Measurements from ENCODE around the gene CNMD. TPM values are rescaled to one million over a fixed set of nuclear protein-coding genes. Genes with fewer than 3 reads are reported as not detected.
A peak's percentile ranks its signal among the peaks of the same experiment; 100 is the strongest.

The CNMD gene
- total RNA-seq, result 1 to 10 TPM in 1 of 8 experiments, under 1 TPM in 6, not detected in 1; 0.27 to 1.0 (median 0.38) TPM

DNA sequence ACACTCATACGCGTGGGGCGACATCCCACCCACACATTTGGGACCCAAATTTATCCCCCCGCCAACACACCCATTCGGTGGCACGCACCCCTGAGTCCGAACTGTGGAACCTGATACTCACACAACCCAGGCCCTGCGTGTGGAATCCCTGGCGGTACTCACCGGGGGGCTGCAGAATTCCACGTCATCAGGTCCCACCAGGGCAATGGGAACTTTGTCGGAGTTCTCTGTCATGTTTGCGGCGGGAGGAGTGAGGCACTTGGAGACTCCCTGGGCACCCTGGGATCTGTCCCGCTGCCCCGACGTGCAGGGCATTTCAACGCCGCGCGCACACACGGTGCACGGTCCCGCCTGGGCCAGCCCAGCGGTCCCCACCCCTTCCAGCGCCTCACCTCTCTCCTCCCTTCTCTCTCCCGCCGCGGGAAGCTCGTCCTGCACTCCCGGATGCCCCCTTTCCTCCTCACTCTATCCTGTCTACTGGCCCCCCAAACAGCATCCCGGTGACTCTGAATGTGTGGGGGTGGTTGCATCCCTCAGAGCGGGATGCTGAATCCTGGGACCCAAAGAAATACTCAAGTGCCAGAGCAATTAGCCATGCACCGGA is at the start of gene CNMD:
CNMD (minus strand) TSS at position 353 of the 604 bp plus-strand sequence; CDS start at position 234, 119 bp downstream.
- Histone ChIP-seq H3K4me3 (peak within 1 kb of the TSS in 1 of 5 donors; percentile 12), H3K4me1 (replicated peaks in 1 of 2) (peaks cover 11 to 25% of the 10 kb centered on the region in 2 donors), H3K27ac (no peak within 1 kb of the TSS)
- no peak for ATAC-seq (replicated peaks in 6 of 8)
- 4 to 74% (median 10%) methylated on average over 2 to 15 of the region's 34 CpGs; no CpG with 5 or more reads in 5 of the 10 experiments for WGBS, 10 experiments
- in situ Hi-C loops (cut with MboI; ENCODE audit: low pct_unique_long_range_greater_than_20kb in 2 of 9, low sequenced_read_pairs in 9 of 9, unreplicated experiment in 9 of 9), result no loop called here

- ATAC-seq (replicated peaks in 6 of 8), result no peak
- in situ Hi-C loops (cut with MboI; ENCODE audit: low pct_unique_long_range_greater_than_20kb in 2 of 9, low sequenced_read_pairs in 9 of 9, unreplicated experiment in 9 of 9), result no loop called here
- Histone ChIP-seq H3K27ac (no peak overlapping the region), H3K4me1 (replicated peaks in 1 of 2) (peaks cover 0 to 10% of the 10 kb centered on the region in 2 donors), H3K4me3 (no peak overlapping the region)
- WGBS, 10 experiments, result 38 to 96% (median 72%) methylated on average over 1 to 4 of the region's 4 CpGs; no CpG with 5 or more reads in 6 of the 10 experiments
Measured at GRCh38 chr13:52788011-52788410, 48.4 kb upstream of the CNMD start.

DNA sequence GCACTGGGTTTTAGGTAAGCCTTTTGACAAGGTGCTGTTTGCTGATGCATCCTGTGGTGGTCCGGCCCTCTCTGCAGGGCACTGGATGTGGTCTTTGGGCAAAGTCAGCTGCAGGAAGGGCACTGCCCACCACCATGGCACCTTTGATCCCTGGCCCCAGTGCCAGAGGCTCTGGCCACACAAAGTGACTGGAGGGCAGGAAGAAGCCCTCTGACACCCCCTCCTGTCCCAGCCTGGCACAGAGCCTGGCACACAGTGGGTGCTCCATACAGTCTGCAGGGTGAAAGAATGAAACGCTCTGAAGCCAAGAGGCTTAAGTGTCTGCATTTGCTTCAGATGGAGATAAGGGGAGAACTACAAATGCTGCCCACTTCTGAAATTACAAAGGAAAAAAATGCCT is 47.6 kb upstream of the CNMD start:
- no peak overlapping the region for H3K4me3 ChIP-seq
- in situ Hi-C loops (cut with MboI; ENCODE audit: low pct_unique_long_range_greater_than_20kb in 2 of 9, low sequenced_read_pairs in 9 of 9, unreplicated experiment in 9 of 9), result no loop called here
- no peak for ATAC-seq (replicated peaks in 6 of 8)

GRCh38 chr13:52786766-52787165 is 47.1 kb upstream of the CNMD start:
- in situ Hi-C loops (cut with MboI; ENCODE audit: low pct_unique_long_range_greater_than_20kb in 2 of 9, low sequenced_read_pairs in 9 of 9, unreplicated experiment in 9 of 9), result no loop called here
- ATAC-seq (replicated peaks in 6 of 8), result peak in 3 of 8 experiments; percentile 35 to 44 (median 41)
- no peak overlapping the region for H3K27ac ChIP-seq
- WGBS, 10 experiments, result 16 to 90% (median 56%) methylated on average over 1 to 3 of the region's 3 CpGs
- H3K4me3 ChIP-seq, result no peak overlapping the region
- H3K4me1 ChIP-seq (replicated peaks in 1 of 2), result peaks cover 0 to 10% of the 10 kb centered on the region in 2 donors

More for the DNA sequence above, 47.6 kb upstream of the CNMD start:
- WGBS, 10 experiments, result 94% methylated on average over 2 of the region's 2 CpGs; no CpG with 5 or more reads in 9 of the 10 experiments
- peaks cover 0 to 10% of the 10 kb centered on the region in 2 donors for H3K4me1 ChIP-seq (replicated peaks in 1 of 2)
- H3K27ac ChIP-seq, result no peak overlapping the region

DNA sequence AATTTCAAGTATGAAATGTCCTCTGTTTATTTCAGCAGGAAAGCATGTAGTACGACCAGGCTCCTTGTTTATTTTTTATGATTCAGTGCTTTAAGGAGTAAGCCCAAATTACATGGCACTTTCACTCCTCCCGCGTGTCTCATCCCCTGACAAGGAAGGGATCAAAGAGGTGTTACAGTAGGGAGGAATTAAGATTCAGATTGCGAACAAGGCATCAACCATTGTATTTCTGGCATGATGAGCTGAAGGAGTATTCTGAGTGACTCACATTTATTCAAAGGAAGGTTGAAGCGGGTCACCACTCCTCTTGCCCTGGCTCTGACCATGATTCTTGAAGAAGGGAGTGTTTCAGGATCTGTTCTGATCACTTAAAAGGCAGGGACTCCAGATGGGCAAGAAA is 46.1 kb upstream of the CNMD start:
- ATAC-seq (replicated peaks in 6 of 8), result peak in 7 of 8 experiments; percentile 25 to 97 (median 41)
- Histone ChIP-seq H3K4me3 (no peak overlapping the region), H3K4me1 (replicated peaks in 1 of 2) (peaks cover 0 to 10% of the 10 kb centered on the region in 2 donors), H3K27ac (no peak overlapping the region)
- WGBS, 10 experiments, result 33 to 92% (median 56%) methylated on average over 1 to 5 of the region's 5 CpGs; no CpG with 5 or more reads in 1 of the 10 experiments
- in situ Hi-C loops (cut with MboI; ENCODE audit: low pct_unique_long_range_greater_than_20kb in 2 of 9, low sequenced_read_pairs in 9 of 9, unreplicated experiment in 9 of 9), result no loop called here

DNA sequence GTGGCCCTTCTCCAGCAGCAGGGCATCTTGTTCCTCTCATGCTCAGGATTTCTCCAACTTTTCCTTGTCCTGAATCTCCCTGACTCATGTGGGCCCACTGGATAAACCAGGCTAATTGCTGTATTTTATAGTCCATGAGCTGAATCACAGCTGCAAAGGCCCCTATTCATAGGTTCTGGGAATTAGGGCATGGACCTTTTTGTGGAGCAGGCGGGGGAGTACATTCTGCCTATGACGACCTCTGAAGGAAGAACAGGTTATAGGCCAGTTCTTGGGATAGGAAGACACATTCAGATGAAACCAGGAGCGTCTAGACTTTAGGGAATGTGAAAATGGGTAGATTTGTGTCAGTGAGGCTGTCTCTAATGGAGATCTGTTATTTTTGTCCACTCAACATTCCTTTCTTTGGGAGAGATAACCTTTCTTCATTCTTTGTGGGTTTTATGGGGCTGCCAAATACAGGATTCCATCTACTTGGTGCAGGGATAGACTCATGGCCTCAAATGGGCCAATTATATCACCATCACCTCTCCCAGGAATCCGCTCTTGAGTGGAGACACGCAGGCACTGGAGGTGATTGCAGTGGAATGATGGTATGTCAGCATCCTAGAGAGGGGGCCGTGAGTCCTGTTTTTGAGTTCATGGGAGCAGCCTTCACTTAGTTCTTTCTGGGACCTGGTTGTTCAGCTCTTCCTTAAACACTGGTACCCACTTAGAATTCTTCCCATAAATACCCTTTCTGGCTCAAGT is 45.1 kb upstream of the CNMD start:
- no peak overlapping the region for H3K27ac ChIP-seq
- no peak for ATAC-seq (replicated peaks in 6 of 8)
- peaks cover 0 to 10% of the 10 kb centered on the region in 2 donors for H3K4me1 ChIP-seq (replicated peaks in 1 of 2)
- 0 to 100% (median 58%) methylated on average over 2 to 4 of the region's 6 CpGs; no CpG with 5 or more reads in 2 of the 10 experiments for WGBS, 10 experiments
- in situ Hi-C loops (cut with MboI; ENCODE audit: low pct_unique_long_range_greater_than_20kb in 2 of 9, low sequenced_read_pairs in 9 of 9, unreplicated experiment in 9 of 9), result no loop called here
- H3K4me3 ChIP-seq, result no peak overlapping the region

DNA sequence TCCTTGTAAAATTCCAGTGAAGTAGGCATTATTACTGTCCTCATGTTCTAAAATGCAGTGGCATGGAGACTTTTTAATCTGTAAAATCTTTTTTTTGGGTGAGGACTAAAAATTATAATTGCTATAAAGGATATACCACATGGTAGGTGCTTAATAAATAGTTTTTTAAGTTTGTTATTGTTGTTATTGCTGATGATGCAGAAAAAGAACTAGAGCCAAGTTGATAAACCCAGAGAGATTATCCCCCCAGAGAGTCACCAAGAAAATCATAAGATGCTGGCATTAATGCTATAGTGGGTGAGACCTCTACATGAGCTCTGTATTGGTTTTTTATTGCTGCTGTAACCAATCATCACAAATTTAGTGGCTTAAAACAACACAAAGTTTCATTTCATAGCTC is 44.3 kb upstream of the CNMD start:
- no peak for ATAC-seq (replicated peaks in 6 of 8)
- in situ Hi-C loops (cut with MboI; ENCODE audit: low pct_unique_long_range_greater_than_20kb in 2 of 9, low sequenced_read_pairs in 9 of 9, unreplicated experiment in 9 of 9), result no loop called here
- peaks cover 3 to 10% of the 10 kb centered on the region in 2 donors for H3K4me1 ChIP-seq (replicated peaks in 1 of 2)
- H3K4me3 ChIP-seq, result no peak overlapping the region
- H3K27ac ChIP-seq, result no peak overlapping the region

GRCh38 chr13:52782471-52783448 is 43.1 kb upstream of the CNMD start:
- Histone ChIP-seq H3K4me3 (no peak overlapping the region), H3K4me1 (replicated peaks in 1 of 2) (peaks cover 4 to 10% of the 10 kb centered on the region in 2 donors), H3K27ac (no peak overlapping the region)
- WGBS, 10 experiments, result 22 to 96% (median 90%) methylated on average over 2 to 8 of the region's 9 CpGs
- no peak for ATAC-seq (replicated peaks in 6 of 8)
- in situ Hi-C loops (cut with MboI; ENCODE audit: low pct_unique_long_range_greater_than_20kb in 2 of 9, low sequenced_read_pairs in 9 of 9, unreplicated experiment in 9 of 9), result no loop called here

- no peak for ATAC-seq (replicated peaks in 6 of 8)
- in situ Hi-C loops (cut with MboI; ENCODE audit: low pct_unique_long_range_greater_than_20kb in 2 of 9, low sequenced_read_pairs in 9 of 9, unreplicated experiment in 9 of 9), result no loop called here
- WGBS, 10 experiments, result 0 to 100% (median 41%) methylated on average over 1 to 2 of the region's 2 CpGs; no CpG with 5 or more reads in 2 of the 10 experiments
- Histone ChIP-seq H3K4me1 (replicated peaks in 1 of 2) (peaks cover 7 to 8% of the 10 kb centered on the region in 2 donors), H3K4me3 (no peak overlapping the region), H3K27ac (no peak overlapping the region)
Measured at GRCh38 chr13:52780611-52781010, 41.0 kb upstream of the CNMD start.

DNA sequence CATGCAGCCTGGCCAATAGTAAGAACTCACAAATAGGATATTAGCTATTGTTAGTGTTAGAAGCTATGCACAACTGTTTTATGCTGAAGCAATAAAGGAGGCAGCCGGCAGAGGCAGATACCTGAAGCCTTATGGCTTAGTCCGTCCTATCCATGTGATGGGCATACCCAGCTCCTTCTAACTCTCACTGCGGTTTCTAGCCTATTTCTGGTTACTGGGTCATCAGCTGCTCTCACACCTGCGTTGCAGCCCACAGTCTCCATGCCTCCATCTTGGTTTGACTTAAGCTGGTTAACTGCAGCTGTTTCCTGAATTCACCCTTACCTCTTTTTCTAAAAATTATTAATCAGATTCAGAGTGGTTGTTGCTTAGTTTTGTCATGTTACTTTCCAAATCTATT is 40.5 kb upstream of the CNMD start:
- 0 to 100% (median 80%) methylated on average over 2 to 4 of the region's 4 CpGs; no CpG with 5 or more reads in 3 of the 10 experiments for WGBS, 10 experiments
- in situ Hi-C loops (cut with MboI; ENCODE audit: low pct_unique_long_range_greater_than_20kb in 2 of 9, low sequenced_read_pairs in 9 of 9, unreplicated experiment in 9 of 9), result no loop called here

GRCh38 chr13:52779103-52779502 is 39.5 kb upstream of the CNMD start:
- in situ Hi-C loops (cut with MboI; ENCODE audit: low pct_unique_long_range_greater_than_20kb in 2 of 9, low sequenced_read_pairs in 9 of 9, unreplicated experiment in 9 of 9), result no loop called here
- 10 to 100% (median 76%) methylated on average over 1 to 7 of the region's 11 CpGs; no CpG with 5 or more reads in 4 of the 10 experiments for WGBS, 10 experiments
- Histone ChIP-seq H3K27ac (no peak overlapping the region), H3K4me3 (no peak overlapping the region), H3K4me1 (replicated peaks in 1 of 2) (peaks cover 10 to 13% of the 10 kb centered on the region in 2 donors)
- peak in 3 of 8 experiments; percentile 20 to 81 (median 25) for ATAC-seq (replicated peaks in 6 of 8)

More for the DNA sequence above, 40.5 kb upstream of the CNMD start:
- Histone ChIP-seq H3K27ac (no peak overlapping the region), H3K4me3 (no peak overlapping the region), H3K4me1 (replicated peaks in 1 of 2) (peaks cover 10 to 13% of the 10 kb centered on the region in 2 donors)
- no peak for ATAC-seq (replicated peaks in 6 of 8)

DNA sequence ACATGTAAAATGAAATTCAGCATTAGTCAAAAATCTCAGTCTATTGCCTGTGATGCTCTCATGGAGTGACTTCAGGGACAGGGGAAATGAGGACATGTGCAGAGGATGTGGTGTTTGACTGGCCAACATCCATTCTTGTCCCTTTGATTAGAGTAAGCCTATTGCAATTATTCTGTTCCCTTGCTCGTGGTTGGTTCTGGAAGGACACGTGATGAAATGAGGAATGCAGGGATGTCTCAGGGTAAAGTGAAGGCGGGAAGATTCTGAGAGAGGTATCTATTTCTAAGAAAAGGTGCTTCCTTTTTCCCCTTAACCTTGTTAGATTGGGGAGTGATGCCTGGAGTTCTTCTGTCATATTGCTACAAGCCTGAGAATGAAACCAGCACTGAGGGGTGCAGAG is 37.1 kb upstream of the CNMD start:
- no peak overlapping the region for H3K4me3 ChIP-seq
- no peak overlapping the region for H3K27ac ChIP-seq
- in situ Hi-C loops (cut with MboI; ENCODE audit: low pct_unique_long_range_greater_than_20kb in 2 of 9, low sequenced_read_pairs in 9 of 9, unreplicated experiment in 9 of 9), result no loop called here
- H3K4me1 ChIP-seq (replicated peaks in 1 of 2), result peaks cover 10 to 13% of the 10 kb centered on the region in 2 donors
- 4 to 100% (median 74%) methylated on average over 1 to 3 of the region's 3 CpGs; no CpG with 5 or more reads in 1 of the 10 experiments for WGBS, 10 experiments
- ATAC-seq (replicated peaks in 6 of 8), result no peak
